Measurements from ENCODE around the gene TIMM29. TPM values are rescaled to one million over a fixed set of nuclear protein-coding genes. Genes with fewer than 3 reads are reported as not detected.

TIMM29 gene
- total and polyA plus RNA-seq, 9 of the 15 experiments (the other 6 are each of a cell fraction or from before 2014, with no cell fraction given), result 2.4 to 29.4 (median 16.3) TPM

DNA sequence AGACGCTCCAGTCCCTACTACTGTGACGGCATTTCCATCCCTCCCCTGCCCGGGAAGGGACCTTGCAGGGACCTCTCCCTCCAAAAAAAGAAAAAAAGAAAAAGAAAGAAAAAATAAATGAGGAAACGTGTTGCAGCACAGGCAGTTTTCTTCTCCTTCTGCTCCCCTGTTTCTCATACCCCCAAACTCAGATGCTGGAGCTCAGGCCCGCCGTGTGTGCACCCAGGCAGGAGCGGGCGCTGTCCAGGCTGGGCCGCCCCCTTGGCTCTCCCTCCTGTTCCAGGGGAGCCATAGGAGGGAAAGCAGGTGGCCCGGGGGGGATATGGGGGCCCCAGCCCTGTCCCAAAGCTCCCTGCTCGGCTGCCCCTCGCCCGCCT lies 6.0 kb upstream of the TIMM29 start (continued):
- TF ChIP-seq POLR2G (IDR thresholded peaks at IDR 0.05; ENCODE audit: low read depth, low read length), result 0 out of 2 replicates have a peak, but pooled peaks have one; percentile 5
- TF ChIP-seq POLR2B (IDR thresholded peaks at IDR 0.05; ENCODE audit: low read depth, partially characterized antibody), result peak; percentile 55
- no peak for TF ChIP-seq RB1 (IDR thresholded peaks at IDR 0.05; ENCODE audit: low read depth)
- peak; percentile 55 for TF ChIP-seq SUPT5H (IDR thresholded peaks at IDR 0.05)
- no peak for TF ChIP-seq ZNF3 (CRISPR knock-in tag; IDR thresholded peaks at IDR 0.05)
- TF ChIP-seq ZNF436 (CRISPR knock-in tag; IDR thresholded peaks at IDR 0.05), result no peak
- TF ChIP-seq POLR2A (conservative IDR thresholded peaks at IDR 0.05), result peak; percentile 70

- H2AFZ ChIP-seq (ENCODE audit: low read depth, low read length), result no peak overlapping the region
- CTCF ChIA-PET (ENCODE audit: low intra/inter-chr PET ratio), result no interaction called here
- in situ Hi-C loops (cut with MboI) (no loop called here), intact Hi-C loops (cut with micrococcal nuclease) (no loop called here)
- peaks cover 69% of the 10 kb centered on the region; the same call in 2 of the 3 replicates for H3K36me3 ChIP-seq (ENCODE audit: control insufficient read depth, insufficient read depth, low read length)
- ATAC-seq (no peak; the same call in 2 of the 3 replicates), FAIRE-seq (no peak), DNase-seq (ENCODE audit: extremely low read depth in 1 of 4, low spot score in 3 of 4) (peak in 1 of 4 experiments; percentile 4)
- H4K20me1 ChIP-seq (replicated peaks; ENCODE audit: control insufficient read depth, insufficient read depth, low read length), result no peaks in the 10 kb centered on the region
- BruUV-seq (replicated peaks), result no TSS peak
- H3K4me2 ChIP-seq (ENCODE audit: insufficient read depth, low read length), result no peak overlapping the region
- H3K9ac ChIP-seq (ENCODE audit: insufficient read depth in 1 of 2, low read depth in 2 of 2, low read length in 2 of 2), result no peak overlapping the region; a peak in 1 of 4 replicates
- peaks cover 15% of the 10 kb centered on the region for H3K79me2 ChIP-seq (ENCODE audit: control insufficient read depth, insufficient read depth, low read length)
- 95% methylated on average over 26 of the region's 29 CpGs for WGBS (ENCODE audit: insufficient coverage, low coverage, missing lambda C conversion rate)
- H3K4me3 ChIP-seq, result no peak overlapping the region
- POLR2A ChIA-PET, result interaction anchor here (1.3 kb wide), 1 partner anchor 42 kb away, joined by 3 read pairs; no protein-coding TSS in a partner anchor
- peaks cover 6 to 48% of the 10 kb centered on the region in 2 experiments; a peak in 4 of 5 replicates for H3K4me1 ChIP-seq (replicated peaks in 1 of 2; ENCODE audit: control insufficient read depth in 2 of 2, insufficient read depth in 2 of 2, low read length in 2 of 2)
- H3K9me3 ChIP-seq (replicated peaks; ENCODE audit: control insufficient read depth, insufficient read depth, low read depth, low read length), result no peaks in the 10 kb centered on the region
- H3K9me1 ChIP-seq (ENCODE audit: control insufficient read depth, insufficient read depth, low read length), result peaks cover 5% of the 10 kb centered on the region
- no peak overlapping the region for H3K27ac ChIP-seq (ENCODE audit: extremely low read depth, low read depth, low read length)
- no peaks in the 10 kb centered on the region for H3K27me3 ChIP-seq (ENCODE audit: control insufficient read depth in 2 of 2, insufficient read depth in 2 of 2, low read length in 2 of 2)
- TF ChIP-seq CHCHD3 (CRISPR knock-in tag; IDR thresholded peaks at IDR 0.05) (no peak), RBFOX2 (IDR thresholded peaks at IDR 0.05; ENCODE audit: low read depth, low read length) (peak; percentile 69), CC2D1A (IDR thresholded peaks at IDR 0.05) (no peak), POLR2G (IDR thresholded peaks at IDR 0.05; ENCODE audit: low read depth, low read length) (peak; percentile 76), CREM (IDR thresholded peaks at IDR 0.05; ENCODE audit: low read depth) (no peak), TCF3 (CRISPR knock-in tag; IDR thresholded peaks at IDR 0.05) (no peak)
- TF ChIP-seq, protein P1, sequence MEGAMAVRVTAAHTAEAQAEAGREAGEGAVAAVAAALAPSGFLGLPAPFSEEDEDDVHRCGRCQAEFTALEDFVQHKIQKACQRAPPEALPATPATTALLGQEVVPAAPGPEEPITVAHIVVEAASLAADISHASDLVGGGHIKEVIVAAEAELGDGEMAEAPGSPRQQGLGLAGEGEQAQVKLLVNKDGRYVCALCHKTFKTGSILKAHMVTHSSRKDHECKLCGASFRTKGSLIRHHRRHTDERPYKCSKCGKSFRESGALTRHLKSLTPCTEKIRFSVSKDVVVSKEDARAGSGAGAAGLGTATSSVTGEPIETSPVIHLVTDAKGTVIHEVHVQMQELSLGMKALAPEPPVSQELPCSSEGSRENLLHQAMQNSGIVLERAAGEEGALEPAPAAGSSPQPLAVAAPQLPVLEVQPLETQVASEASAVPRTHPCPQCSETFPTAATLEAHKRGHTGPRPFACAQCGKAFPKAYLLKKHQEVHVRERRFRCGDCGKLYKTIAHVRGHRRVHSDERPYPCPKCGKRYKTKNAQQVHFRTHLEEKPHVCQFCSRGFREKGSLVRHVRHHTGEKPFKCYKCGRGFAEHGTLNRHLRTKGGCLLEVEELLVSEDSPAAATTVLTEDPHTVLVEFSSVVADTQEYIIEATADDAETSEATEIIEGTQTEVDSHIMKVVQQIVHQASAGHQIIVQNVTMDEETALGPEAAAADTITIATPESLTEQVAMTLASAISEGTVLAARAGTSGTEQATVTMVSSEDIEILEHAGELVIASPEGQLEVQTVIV (CRISPR knock-in tag; IDR thresholded peaks at IDR 0.05; ENCODE audit: borderline replicate concordance), result no peak
- TF ChIP-seq, protein P2, sequence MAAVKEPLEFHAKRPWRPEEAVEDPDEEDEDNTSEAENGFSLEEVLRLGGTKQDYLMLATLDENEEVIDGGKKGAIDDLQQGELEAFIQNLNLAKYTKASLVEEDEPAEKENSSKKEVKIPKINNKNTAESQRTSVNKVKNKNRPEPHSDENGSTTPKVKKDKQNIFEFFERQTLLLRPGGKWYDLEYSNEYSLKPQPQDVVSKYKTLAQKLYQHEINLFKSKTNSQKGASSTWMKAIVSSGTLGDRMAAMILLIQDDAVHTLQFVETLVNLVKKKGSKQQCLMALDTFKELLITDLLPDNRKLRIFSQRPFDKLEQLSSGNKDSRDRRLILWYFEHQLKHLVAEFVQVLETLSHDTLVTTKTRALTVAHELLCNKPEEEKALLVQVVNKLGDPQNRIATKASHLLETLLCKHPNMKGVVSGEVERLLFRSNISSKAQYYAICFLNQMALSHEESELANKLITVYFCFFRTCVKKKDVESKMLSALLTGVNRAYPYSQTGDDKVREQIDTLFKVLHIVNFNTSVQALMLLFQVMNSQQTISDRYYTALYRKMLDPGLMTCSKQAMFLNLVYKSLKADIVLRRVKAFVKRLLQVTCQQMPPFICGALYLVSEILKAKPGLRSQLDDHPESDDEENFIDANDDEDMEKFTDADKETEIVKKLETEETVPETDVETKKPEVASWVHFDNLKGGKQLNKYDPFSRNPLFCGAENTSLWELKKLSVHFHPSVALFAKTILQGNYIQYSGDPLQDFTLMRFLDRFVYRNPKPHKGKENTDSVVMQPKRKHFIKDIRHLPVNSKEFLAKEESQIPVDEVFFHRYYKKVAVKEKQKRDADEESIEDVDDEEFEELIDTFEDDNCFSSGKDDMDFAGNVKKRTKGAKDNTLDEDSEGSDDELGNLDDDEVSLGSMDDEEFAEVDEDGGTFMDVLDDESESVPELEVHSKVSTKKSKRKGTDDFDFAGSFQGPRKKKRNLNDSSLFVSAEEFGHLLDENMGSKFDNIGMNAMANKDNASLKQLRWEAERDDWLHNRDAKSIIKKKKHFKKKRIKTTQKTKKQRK (IDR thresholded peaks at IDR 0.05; ENCODE audit: borderline replicate concordance, low read depth, low read length), result no peak
Measured at GRCh38 chr19:10923260-10924112, 5.1 kb upstream of the TIMM29 start.

Measured in K562 (cell line).